ENCODE data around the gene NUP188.

NUP188 gene

GRCh38 chr9:128947527-128948301 lies at the start of gene NUP188, which contains the start of gene DOLK:
Gene NUP188 (plus strand): TSS chr9:128947699. CDS start chr9:128947720, 21 bp downstream.
Gene DOLK (minus strand): TSS chr9:128947603. CDS start chr9:128947303, 300 bp downstream.
- ChIA-PET CTCF (interaction anchor here (0.8 to 3.6 kb wide), 5 partner anchors 13 to 215 kb away, joined by 3 to 15 read pairs (median 5); no protein-coding TSS in a partner anchor), POLR2A (interaction anchor here (0.7 to 0.8 kb wide), 3 partner anchors 11 to 34 kb away, joined by 3 to 4 read pairs (median 3); no protein-coding TSS in a partner anchor)
- TF ChIP-seq, protein P1, sequence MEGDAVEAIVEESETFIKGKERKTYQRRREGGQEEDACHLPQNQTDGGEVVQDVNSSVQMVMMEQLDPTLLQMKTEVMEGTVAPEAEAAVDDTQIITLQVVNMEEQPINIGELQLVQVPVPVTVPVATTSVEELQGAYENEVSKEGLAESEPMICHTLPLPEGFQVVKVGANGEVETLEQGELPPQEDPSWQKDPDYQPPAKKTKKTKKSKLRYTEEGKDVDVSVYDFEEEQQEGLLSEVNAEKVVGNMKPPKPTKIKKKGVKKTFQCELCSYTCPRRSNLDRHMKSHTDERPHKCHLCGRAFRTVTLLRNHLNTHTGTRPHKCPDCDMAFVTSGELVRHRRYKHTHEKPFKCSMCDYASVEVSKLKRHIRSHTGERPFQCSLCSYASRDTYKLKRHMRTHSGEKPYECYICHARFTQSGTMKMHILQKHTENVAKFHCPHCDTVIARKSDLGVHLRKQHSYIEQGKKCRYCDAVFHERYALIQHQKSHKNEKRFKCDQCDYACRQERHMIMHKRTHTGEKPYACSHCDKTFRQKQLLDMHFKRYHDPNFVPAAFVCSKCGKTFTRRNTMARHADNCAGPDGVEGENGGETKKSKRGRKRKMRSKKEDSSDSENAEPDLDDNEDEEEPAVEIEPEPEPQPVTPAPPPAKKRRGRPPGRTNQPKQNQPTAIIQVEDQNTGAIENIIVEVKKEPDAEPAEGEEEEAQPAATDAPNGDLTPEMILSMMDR (IDR thresholded peaks at IDR 0.05; ENCODE audit: insufficient read depth, low read length, missing control alignments), result no peak
- peak; percentile 37 for DNase-seq (ENCODE audit: low read depth, low spot score)
- peak within 1 kb of the TSS; percentile 97 for H3K4me3 ChIP-seq (ENCODE audit: low read depth, low read length)

- CTCF ChIA-PET, result interaction anchor here (1.2 kb wide), 1 partner anchor 35 kb away, joined by 3 read pairs; no protein-coding TSS in a partner anchor
- H3K4me3 ChIP-seq (ENCODE audit: low read depth, low read length), result no peak overlapping the region
- TF ChIP-seq, protein P1 (IDR thresholded peaks at IDR 0.05; ENCODE audit: insufficient read depth, low read length, missing control alignments), result no peak
- DNase-seq (ENCODE audit: low read depth, low spot score), result no peak
- POLR2A ChIA-PET, result no interaction called here
Measured at GRCh38 chr9:128898382-128898781, 49.1 kb upstream of the NUP188 start.

DNA sequence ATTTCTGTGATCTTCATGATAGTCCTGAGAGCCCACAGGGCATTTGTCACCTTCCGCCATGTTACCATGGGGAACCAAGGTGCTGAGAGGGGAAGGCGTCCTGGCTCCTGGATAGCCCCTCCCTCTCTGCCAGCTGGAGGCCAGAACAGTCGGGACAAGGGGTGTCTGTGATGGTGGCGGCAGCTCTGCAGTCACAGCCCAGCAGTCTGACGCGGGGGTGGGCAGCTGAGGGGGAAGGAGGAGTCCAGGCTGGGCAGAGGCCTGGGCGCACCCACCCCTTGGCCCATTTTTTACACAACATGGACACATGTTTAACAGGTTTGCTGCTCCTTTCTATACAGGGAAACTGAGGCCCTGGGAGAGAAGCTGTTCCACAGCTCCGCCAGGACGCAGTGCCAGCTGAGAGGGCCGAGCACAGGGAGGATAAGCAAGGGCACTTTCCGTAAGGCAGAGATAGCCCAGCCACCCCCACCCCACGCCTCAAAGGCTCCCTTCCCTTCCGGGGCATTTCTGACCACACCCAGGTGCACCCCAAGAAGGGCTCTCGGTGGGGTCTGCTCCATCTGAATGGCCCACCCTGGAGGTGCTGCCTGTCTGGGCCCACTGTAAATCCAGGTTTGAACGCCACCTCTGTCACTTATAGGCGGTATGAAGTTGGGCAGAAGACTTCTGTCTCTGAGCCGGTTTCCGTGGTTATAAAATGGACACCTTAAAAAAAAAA lies 48.5 kb upstream of the NUP188 start:
- CTCF ChIA-PET, result interaction anchor here (1.2 kb wide), 1 partner anchor 36 kb away, joined by 3 read pairs; no protein-coding TSS in a partner anchor

DNA sequence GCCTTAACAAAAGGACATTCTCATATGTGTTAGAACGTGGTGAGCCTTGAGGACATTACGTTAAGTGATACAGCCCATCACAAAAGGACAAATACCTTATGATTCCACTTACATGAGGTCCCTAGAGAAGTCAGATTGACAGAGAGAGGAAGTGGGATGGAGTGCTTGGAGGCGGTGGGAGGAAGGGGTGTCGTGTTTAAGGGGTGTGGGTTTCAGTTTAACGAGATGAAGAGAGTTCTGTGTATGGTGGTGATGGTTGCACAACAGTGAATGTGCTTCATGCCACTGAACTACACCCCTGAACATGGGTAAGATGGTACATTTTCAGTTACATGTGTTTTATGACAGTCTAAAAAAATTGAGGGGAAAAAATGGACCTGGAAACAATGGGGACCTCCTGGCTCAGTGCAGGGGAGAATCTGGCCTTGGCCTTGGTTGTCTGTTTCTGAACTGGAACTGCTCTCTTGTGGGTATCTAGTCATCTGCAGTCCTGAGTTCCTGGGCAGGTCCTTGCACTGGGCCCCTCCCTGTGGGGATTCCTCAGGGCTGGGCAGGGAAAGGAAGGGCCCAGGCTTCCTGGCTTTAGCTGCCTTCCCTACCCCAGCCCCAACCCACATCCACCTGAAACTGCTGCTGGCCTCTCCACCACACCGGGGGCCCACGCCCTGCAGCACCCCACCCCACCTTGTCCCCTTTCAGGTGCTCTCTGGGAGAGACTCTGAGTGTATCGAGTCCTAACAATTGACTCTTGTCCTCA lies 47.8 kb upstream of the NUP188 start:
- POLR2A ChIA-PET, result no interaction called here
- DNase-seq (ENCODE audit: low read depth, low spot score), result no peak
- CTCF ChIA-PET, result interaction anchor here (0.8 to 1.6 kb wide), 2 partner anchors 10 to 29 kb away, joined by 4 read pairs; no protein-coding TSS in a partner anchor
- TF ChIP-seq, protein P1 (IDR thresholded peaks at IDR 0.05; ENCODE audit: insufficient read depth, low read length, missing control alignments), result no peak
- H3K4me3 ChIP-seq (ENCODE audit: low read depth, low read length), result no peak overlapping the region

More for the DNA sequence above, 48.5 kb upstream of the NUP188 start:
- TF ChIP-seq, protein P1 (IDR thresholded peaks at IDR 0.05; ENCODE audit: insufficient read depth, low read length, missing control alignments), result no peak
- POLR2A ChIA-PET, result no interaction called here
- H3K4me3 ChIP-seq (ENCODE audit: low read depth, low read length), result no peak overlapping the region
- DNase-seq (ENCODE audit: low read depth, low spot score), result no peak

GRCh38 chr9:128901379-128901778 lies 46.1 kb upstream of the NUP188 start:
- no peak overlapping the region for H3K4me3 ChIP-seq (ENCODE audit: low read depth, low read length)
- DNase-seq (ENCODE audit: low read depth, low spot score), result no peak
- CTCF ChIA-PET, result no interaction called here
- TF ChIP-seq, protein P1 (IDR thresholded peaks at IDR 0.05; ENCODE audit: insufficient read depth, low read length, missing control alignments), result no peak
- POLR2A ChIA-PET, result no interaction called here

All from AG04449 (cell line).